ENCODE measurements around the gene TBC1D21. TPM values are rescaled to one million over a fixed set of nuclear protein-coding genes. Genes with fewer than 3 reads are reported as not detected.
"Not testable (repeated sequence)": the region's sequence is repeated elsewhere in the genome, so short reads cannot be mapped to it uniquely, and the experiment has no call there.

Gene TBC1D21
- total RNA-seq, 2 experiments from 2014 or later = not detected

GRCh38 chr15:73936588-73937290, 63.4 kb downstream of the TBC1D21 start:
- H3K27ac Mint-ChIP-seq = no peak overlapping the region
- H3K27me3 Mint-ChIP-seq (ENCODE audit: low read depth) = no peaks in the 10 kb centered on the region
- ChIA-PET POLR2A (no interaction called here), CTCF (interaction anchor here (0.9 to 3.4 kb wide), 4 partner anchors 9 to 63 kb away, joined by 3 to 16 read pairs (median 10); partner anchors contain the start of gene LOXL1)
- H3K9me3 Mint-ChIP-seq (ENCODE audit: insufficient read depth) = no peaks in the 10 kb centered on the region
- DNase-seq (no peak), ATAC-seq (no peak)
- H3K4me1 Mint-ChIP-seq (ENCODE audit: low read depth) = peaks cover 11% of the 10 kb centered on the region
- H3K36me3 Mint-ChIP-seq (ENCODE audit: low read depth) = no peaks in the 10 kb centered on the region
- H3K4me3 Mint-ChIP-seq = no peak overlapping the region

GRCh38 chr15:73937296-73937695, 63.9 kb downstream of the TBC1D21 start:
- H3K4me3 Mint-ChIP-seq = no peak overlapping the region
- DNase-seq (no peak), ATAC-seq (no peak)
- H3K36me3 Mint-ChIP-seq (ENCODE audit: low read depth) = no peaks in the 10 kb centered on the region
- H3K27me3 Mint-ChIP-seq (ENCODE audit: low read depth) = no peaks in the 10 kb centered on the region
- ChIA-PET CTCF (interaction anchor here (2.3 to 3.4 kb wide), 2 partner anchors 10 to 14 kb away, joined by 10 to 16 read pairs; partner anchors contain the start of gene LOXL1), POLR2A (no interaction called here)
- H3K9me3 Mint-ChIP-seq (ENCODE audit: insufficient read depth) = no peaks in the 10 kb centered on the region
- H3K4me1 Mint-ChIP-seq (ENCODE audit: low read depth) = peaks cover 14% of the 10 kb centered on the region
- H3K27ac Mint-ChIP-seq = no peak overlapping the region

GRCh38 chr15:73937726-73938125, 64.4 kb downstream of the TBC1D21 start:
- peaks cover 18% of the 10 kb centered on the region for H3K4me1 Mint-ChIP-seq (ENCODE audit: low read depth)
- POLR2A ChIA-PET = no interaction called here
- H3K4me3 Mint-ChIP-seq = no peak overlapping the region
- DNase-seq (no peak), ATAC-seq (no peak)
- no peaks in the 10 kb centered on the region for H3K9me3 Mint-ChIP-seq (ENCODE audit: insufficient read depth)
- no peaks in the 10 kb centered on the region for H3K27me3 Mint-ChIP-seq (ENCODE audit: low read depth)
- H3K27ac Mint-ChIP-seq = no peak overlapping the region
- CTCF ChIA-PET = interaction anchor here (0.6 to 3.4 kb wide), 2 partner anchors 13 to 27 kb away, joined by 3 to 16 read pairs; no protein-coding TSS in a partner anchor
- no peaks in the 10 kb centered on the region for H3K36me3 Mint-ChIP-seq (ENCODE audit: low read depth)

- H3K4me3 Mint-ChIP-seq; H3K27me3 Mint-ChIP-seq (ENCODE audit: low read depth); ATAC-seq; H3K27ac Mint-ChIP-seq; POLR2A ChIA-PET; H3K36me3 Mint-ChIP-seq (ENCODE audit: low read depth); DNase-seq; H3K9me3 Mint-ChIP-seq (ENCODE audit: insufficient read depth): not testable (repeated sequence)
- peaks cover 21% of the 10 kb centered on the region for H3K4me1 Mint-ChIP-seq (ENCODE audit: low read depth)
- CTCF ChIA-PET = interaction anchor here (1.1 kb wide), 2 partner anchors 14 to 34 kb away, joined by 3 to 4 read pairs; no protein-coding TSS in a partner anchor
These were observed 65.2 kb downstream of the TBC1D21 start for GRCh38 chr15:73938516-73938915.

Other genes starting within 250 kb of the TBC1D21 start
- gene NPTN, start 240.2 kb upstream of the TBC1D21 start, total RNA-seq = 10 to 100 TPM; 31.4 to 33.0 TPM
- gene CD276, start 189.2 kb upstream of the TBC1D21 start, total RNA-seq = not detected
- not detected for gene INSYN1, start 120.2 kb upstream of the TBC1D21 start, total RNA-seq
- 1 to 10 TPM; 5.9 to 8.4 TPM for gene LOXL1, start 52.9 kb downstream of the TBC1D21 start, total RNA-seq
- 10 to 100 TPM; 10.8 to 10.9 TPM for gene STOML1, start 118.7 kb downstream of the TBC1D21 start, total RNA-seq
- gene PML, start 121.2 kb downstream of the TBC1D21 start, total RNA-seq = 100 to 1,000 TPM; 108 to 115 TPM
- gene GOLGA6A, start 209.0 kb downstream of the TBC1D21 start, total RNA-seq = not detected

Measured in activated CD8-positive, alpha-beta T cell treated with anti-CD3 and anti-CD28 coated beads, Interleukin-2, amount 10 ng/mL, durations not matched to agents 7 days and 5 days (primary cell).